ENCODE data around the gene REST.

- TF ChIP-seq POLR2A (IDR thresholded peaks at IDR 0.05; ENCODE audit: low read length) (peak; percentile 66), HDAC2 (IDR thresholded peaks at IDR 0.05) (no peak), HEYL (CRISPR knock-in tag; IDR thresholded peaks at IDR 0.05) (no peak)
Measured at GRCh38 chr4:56978750-56979303, 71.1 kb downstream of the REST start, which contains the start of gene POLR2B.
